ENCODE measurements around the gene CCNL2. TPM values are rescaled to one million over a fixed set of nuclear protein-coding genes. Genes with fewer than 3 reads are reported as not detected.

Gene CCNL2
- total and polyA plus RNA-seq, 2 of the 13 experiments (the other 11 are each of a cell fraction or from before 2014, with no cell fraction given), result 105 to 340 TPM

- TF ChIP-seq ZNF776 (CRISPR knock-in tag; IDR thresholded peaks at IDR 0.05) (no peak), ZNF773 (CRISPR knock-in tag; IDR thresholded peaks at IDR 0.05; ENCODE audit: borderline replicate concordance) (no peak), ZNF788 (CRISPR knock-in tag; IDR thresholded peaks at IDR 0.05; ENCODE audit: borderline replicate concordance) (peak; percentile 79), ZNF446 (CRISPR knock-in tag; IDR thresholded peaks at IDR 0.05) (no peak), ZHX1 (CRISPR knock-in tag; IDR thresholded peaks at IDR 0.05; ENCODE audit: low read depth) (no peak), CEBPG (CRISPR knock-in tag; IDR thresholded peaks at IDR 0.05) (peak; percentile 32; the same call in 1 of the 2 replicates), SOX13 (IDR thresholded peaks at IDR 0.05) (peak; percentile 77), SOX13 (CRISPR knock-in tag; conservative IDR thresholded peaks at IDR 0.05 in 1 of 2, IDR thresholded peaks at IDR 0.05 in 1 of 2) (peak in 1 of 2 experiments; percentile 87; a peak in 2 of 4 replicates), SALL2 (CRISPR knock-in tag; IDR thresholded peaks at IDR 0.05) (no peak), ZBTB37 (CRISPR knock-in tag; IDR thresholded peaks at IDR 0.05) (peak; percentile 30; the same call in 1 of the 2 replicates), ZNF12 (CRISPR knock-in tag; IDR thresholded peaks at IDR 0.05) (peak; percentile 58; the same call in 1 of the 2 replicates), DNMT3B (CRISPR knock-in tag; conservative IDR thresholded peaks at IDR 0.05) (no peak), NFIC (IDR thresholded peaks at IDR 0.05; ENCODE audit: low read length) (no peak), ZFP62 (CRISPR knock-in tag; IDR thresholded peaks at IDR 0.05) (no peak), SRY (CRISPR knock-in tag; IDR thresholded peaks at IDR 0.05) (no peak), AHR (CRISPR knock-in tag; IDR thresholded peaks at IDR 0.05) (peak; percentile 78; the same call in 1 of the 2 replicates), WIZ (CRISPR knock-in tag; IDR thresholded peaks at IDR 0.05) (0 out of 2 replicates have a peak, but pooled peaks have one; percentile 67), TAF1 (CRISPR knock-in tag; IDR thresholded peaks at IDR 0.05) (peak; percentile 90), EZH2 (conservative IDR thresholded peaks at IDR 0.05; ENCODE audit: low read depth, low read length) (no peak)
- TF ChIP-seq, protein P1, sequence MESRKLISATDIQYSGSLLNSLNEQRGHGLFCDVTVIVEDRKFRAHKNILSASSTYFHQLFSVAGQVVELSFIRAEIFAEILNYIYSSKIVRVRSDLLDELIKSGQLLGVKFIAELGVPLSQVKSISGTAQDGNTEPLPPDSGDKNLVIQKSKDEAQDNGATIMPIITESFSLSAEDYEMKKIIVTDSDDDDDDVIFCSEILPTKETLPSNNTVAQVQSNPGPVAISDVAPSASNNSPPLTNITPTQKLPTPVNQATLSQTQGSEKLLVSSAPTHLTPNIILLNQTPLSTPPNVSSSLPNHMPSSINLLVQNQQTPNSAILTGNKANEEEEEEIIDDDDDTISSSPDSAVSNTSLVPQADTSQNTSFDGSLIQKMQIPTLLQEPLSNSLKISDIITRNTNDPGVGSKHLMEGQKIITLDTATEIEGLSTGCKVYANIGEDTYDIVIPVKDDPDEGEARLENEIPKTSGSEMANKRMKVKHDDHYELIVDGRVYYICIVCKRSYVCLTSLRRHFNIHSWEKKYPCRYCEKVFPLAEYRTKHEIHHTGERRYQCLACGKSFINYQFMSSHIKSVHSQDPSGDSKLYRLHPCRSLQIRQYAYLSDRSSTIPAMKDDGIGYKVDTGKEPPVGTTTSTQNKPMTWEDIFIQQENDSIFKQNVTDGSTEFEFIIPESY (CRISPR knock-in tag; IDR thresholded peaks at IDR 0.05), result no peak
- TF ChIP-seq, protein P2, sequence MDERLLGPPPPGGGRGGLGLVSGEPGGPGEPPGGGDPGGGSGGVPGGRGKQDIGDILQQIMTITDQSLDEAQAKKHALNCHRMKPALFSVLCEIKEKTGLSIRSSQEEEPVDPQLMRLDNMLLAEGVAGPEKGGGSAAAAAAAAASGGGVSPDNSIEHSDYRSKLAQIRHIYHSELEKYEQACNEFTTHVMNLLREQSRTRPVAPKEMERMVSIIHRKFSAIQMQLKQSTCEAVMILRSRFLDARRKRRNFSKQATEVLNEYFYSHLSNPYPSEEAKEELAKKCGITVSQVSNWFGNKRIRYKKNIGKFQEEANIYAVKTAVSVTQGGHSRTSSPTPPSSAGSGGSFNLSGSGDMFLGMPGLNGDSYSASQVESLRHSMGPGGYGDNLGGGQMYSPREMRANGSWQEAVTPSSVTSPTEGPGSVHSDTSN (CRISPR knock-in tag; IDR thresholded peaks at IDR 0.05), result no peak
- TF ChIP-seq, protein P3, sequence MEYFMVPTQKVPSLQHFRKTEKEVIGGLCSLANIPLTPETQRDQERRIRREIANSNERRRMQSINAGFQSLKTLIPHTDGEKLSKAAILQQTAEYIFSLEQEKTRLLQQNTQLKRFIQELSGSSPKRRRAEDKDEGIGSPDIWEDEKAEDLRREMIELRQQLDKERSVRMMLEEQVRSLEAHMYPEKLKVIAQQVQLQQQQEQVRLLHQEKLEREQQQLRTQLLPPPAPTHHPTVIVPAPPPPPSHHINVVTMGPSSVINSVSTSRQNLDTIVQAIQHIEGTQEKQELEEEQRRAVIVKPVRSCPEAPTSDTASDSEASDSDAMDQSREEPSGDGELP (IDR thresholded peaks at IDR 0.05; ENCODE audit: borderline replicate concordance, low read depth), result peak; percentile 97
These were observed 34.0 kb upstream of the CCNL2 start (continued) for GRCh38 chr1:1432951-1433803.
